Measurements from ENCODE around the gene WDR59.
"Not testable (repeated sequence)": the region's sequence is repeated elsewhere in the genome, so short reads cannot be mapped to it uniquely, and the experiment has no call there.

The WDR59 gene

GRCh38 chr16:74995986-74996385 is 11.1 kb upstream of the WDR59 start:
- TF ChIP-seq FOXK2 (IDR thresholded peaks at IDR 0.05) = no peak
- TF ChIP-seq PKNOX1 (IDR thresholded peaks at IDR 0.05) = no peak
- TF ChIP-seq L3MBTL2 (conservative IDR thresholded peaks at IDR 0.05) = no peak
- TF ChIP-seq FOXA1 (IDR thresholded peaks at IDR 0.05) = no peak
- no peak for TF ChIP-seq ZNF384 (IDR thresholded peaks at IDR 0.05)
- TF ChIP-seq ELF4 (IDR thresholded peaks at IDR 0.05) = no peak
- no peak for TF ChIP-seq NFRKB (IDR thresholded peaks at IDR 0.05)
- TF ChIP-seq ARNT (IDR thresholded peaks at IDR 0.05) = no peak
- no peak for TF ChIP-seq FOXM1 (IDR thresholded peaks at IDR 0.05; ENCODE audit: borderline replicate concordance)
- no peak for TF ChIP-seq SUZ12 (IDR thresholded peaks at IDR 0.05)
- TF ChIP-seq SP1 (IDR thresholded peaks at IDR 0.05) = no peak
- no peak for TF ChIP-seq BHLHE40 (IDR thresholded peaks at IDR 0.05; ENCODE audit: borderline replicate concordance)
- no peak for TF ChIP-seq TARDBP (IDR thresholded peaks at IDR 0.05)
- no peak for TF ChIP-seq CTBP1 (IDR thresholded peaks at IDR 0.05; ENCODE audit: borderline replicate concordance)
- no peak for TF ChIP-seq HDGF (IDR thresholded peaks at IDR 0.05; ENCODE audit: borderline replicate concordance)
- no peak for TF ChIP-seq LEF1 (IDR thresholded peaks at IDR 0.05; ENCODE audit: borderline replicate concordance)
- CTCF ChIA-PET = no interaction called here
- POLR2A ChIA-PET = interaction anchor here (0.6 to 1.8 kb wide), 2 partner anchors 11 to 423 kb away, joined by 4 to 7 read pairs; partner anchors contain the start of gene WDR59

GRCh38 chr16:74991593-74992403 is 6.9 kb upstream of the WDR59 start:
- CTCF ChIA-PET = interaction anchor here (1.4 kb wide), 1 partner anchor 119 kb away, joined by 5 read pairs; no protein-coding TSS in a partner anchor
- TF ChIP-seq HDGF (IDR thresholded peaks at IDR 0.05; ENCODE audit: borderline replicate concordance) = no peak
- TF ChIP-seq SP1 (IDR thresholded peaks at IDR 0.05) = no peak
- no peak for TF ChIP-seq TARDBP (IDR thresholded peaks at IDR 0.05)
- TF ChIP-seq SUZ12 (IDR thresholded peaks at IDR 0.05) = no peak
- no peak for TF ChIP-seq FOXM1 (IDR thresholded peaks at IDR 0.05; ENCODE audit: borderline replicate concordance)
- no peak for TF ChIP-seq ELF4 (IDR thresholded peaks at IDR 0.05)
- TF ChIP-seq BHLHE40 (IDR thresholded peaks at IDR 0.05; ENCODE audit: borderline replicate concordance) = no peak
- TF ChIP-seq FOXK2 (IDR thresholded peaks at IDR 0.05) = no peak
- TF ChIP-seq NFRKB (IDR thresholded peaks at IDR 0.05) = no peak
- TF ChIP-seq LEF1 (IDR thresholded peaks at IDR 0.05; ENCODE audit: borderline replicate concordance) = no peak
- TF ChIP-seq FOXA1 (IDR thresholded peaks at IDR 0.05) = no peak
- DNase-seq (ENCODE audit: extremely low spot score) = no peak
- POLR2A ChIA-PET = no interaction called here

More at GRCh38 chr16:74995986-74996385, 11.1 kb upstream of the WDR59 start:
- no peak for DNase-seq (ENCODE audit: extremely low spot score)

- CTCF ChIA-PET = no interaction called here
- no peak for DNase-seq (ENCODE audit: extremely low spot score)
- no peak for TF ChIP-seq L3MBTL2 (conservative IDR thresholded peaks at IDR 0.05)
- no peak for TF ChIP-seq FOXK2 (IDR thresholded peaks at IDR 0.05)
- TF ChIP-seq FOXM1 (IDR thresholded peaks at IDR 0.05; ENCODE audit: borderline replicate concordance) = no peak
- TF ChIP-seq ZNF384 (IDR thresholded peaks at IDR 0.05) = no peak
- TF ChIP-seq SP1 (IDR thresholded peaks at IDR 0.05) = no peak
- no peak for TF ChIP-seq TARDBP (IDR thresholded peaks at IDR 0.05)
- TF ChIP-seq ELF4 (IDR thresholded peaks at IDR 0.05) = no peak
- TF ChIP-seq CTBP1 (IDR thresholded peaks at IDR 0.05; ENCODE audit: borderline replicate concordance) = no peak
- TF ChIP-seq FOXA1 (IDR thresholded peaks at IDR 0.05) = no peak
- TF ChIP-seq HDGF (IDR thresholded peaks at IDR 0.05; ENCODE audit: borderline replicate concordance) = no peak
- TF ChIP-seq BHLHE40 (IDR thresholded peaks at IDR 0.05; ENCODE audit: borderline replicate concordance) = no peak
- TF ChIP-seq SUZ12 (IDR thresholded peaks at IDR 0.05) = no peak
- TF ChIP-seq ARNT (IDR thresholded peaks at IDR 0.05) = no peak
- no peak for TF ChIP-seq PKNOX1 (IDR thresholded peaks at IDR 0.05)
- TF ChIP-seq LEF1 (IDR thresholded peaks at IDR 0.05; ENCODE audit: borderline replicate concordance) = no peak
- no peak for TF ChIP-seq NFRKB (IDR thresholded peaks at IDR 0.05)
- POLR2A ChIA-PET = no interaction called here
Observed at GRCh38 chr16:74991268-74991592, 6.3 kb upstream of the WDR59 start.

GRCh38 chr16:74990832-74991231 is 5.9 kb upstream of the WDR59 start:
- no peak for TF ChIP-seq ZNF384 (IDR thresholded peaks at IDR 0.05)
- no peak for TF ChIP-seq TARDBP (IDR thresholded peaks at IDR 0.05)
- no peak for TF ChIP-seq SP1 (IDR thresholded peaks at IDR 0.05)
- TF ChIP-seq LEF1 (IDR thresholded peaks at IDR 0.05; ENCODE audit: borderline replicate concordance) = no peak
- POLR2A ChIA-PET = no interaction called here
- CTCF ChIA-PET = no interaction called here
- DNase-seq (ENCODE audit: extremely low spot score) = no peak

- DNase-seq (ENCODE audit: extremely low spot score); CTCF ChIA-PET; POLR2A ChIA-PET: not testable (repeated sequence)
Observed at GRCh38 chr16:74989864-74990263, 4.9 kb upstream of the WDR59 start.

GRCh38 chr16:74987027-74987681 is 2.2 kb upstream of the WDR59 start:
- DNase-seq (ENCODE audit: extremely low spot score) = no peak
- POLR2A ChIA-PET = no interaction called here
- CTCF ChIA-PET = no interaction called here
- TF ChIP-seq L3MBTL2 (conservative IDR thresholded peaks at IDR 0.05) = no peak
- no peak for TF ChIP-seq ELF4 (IDR thresholded peaks at IDR 0.05)
- TF ChIP-seq HDGF (IDR thresholded peaks at IDR 0.05; ENCODE audit: borderline replicate concordance) = no peak
- no peak for TF ChIP-seq FOXA1 (IDR thresholded peaks at IDR 0.05)
- no peak for TF ChIP-seq FOXM1 (IDR thresholded peaks at IDR 0.05; ENCODE audit: borderline replicate concordance)
- no peak for TF ChIP-seq ARNT (IDR thresholded peaks at IDR 0.05)
- no peak for TF ChIP-seq TARDBP (IDR thresholded peaks at IDR 0.05)
- no peak for TF ChIP-seq FOXK2 (IDR thresholded peaks at IDR 0.05)
- TF ChIP-seq SUZ12 (IDR thresholded peaks at IDR 0.05) = no peak
- TF ChIP-seq PKNOX1 (IDR thresholded peaks at IDR 0.05) = no peak
- no peak for TF ChIP-seq LEF1 (IDR thresholded peaks at IDR 0.05; ENCODE audit: borderline replicate concordance)
- no peak for TF ChIP-seq NFRKB (IDR thresholded peaks at IDR 0.05)
- no peak for TF ChIP-seq BHLHE40 (IDR thresholded peaks at IDR 0.05; ENCODE audit: borderline replicate concordance)
- TF ChIP-seq CTBP1 (IDR thresholded peaks at IDR 0.05; ENCODE audit: borderline replicate concordance) = no peak
- no peak for TF ChIP-seq SP1 (IDR thresholded peaks at IDR 0.05)
- TF ChIP-seq ZNF384 (IDR thresholded peaks at IDR 0.05) = no peak
